ENCODE results near the gene APOBEC3H.

The APOBEC3H gene

GRCh38 chr22:39148727-39149535 is 51.9 kb downstream of the APOBEC3H start:
- intact Hi-C loops (cut with DNase I; ENCODE audit: low total_unique reads), result no loop called here
- Histone ChIP-seq H3K4me3 (peak overlapping the region in 1 of 2 donors; percentile 76), H3K4me1 (peaks cover 0 to 79% (median 67%) of the 10 kb centered on the region in 4 donors), H3K36me3 (peaks cover 0 to 29% (median 13%) of the 10 kb centered on the region in 3 donors), H3K27me3 (no peaks in the 10 kb centered on the region), H3K27ac (peak overlapping the region; percentile 93 to 99), H3K9me3 (no peaks in the 10 kb centered on the region)
- no peak for TF ChIP-seq CTCF (IDR thresholded peaks at IDR 0.05)
- peak; percentile 75 to 93 for DNase-seq

- H3K27ac ChIP-seq, result peak overlapping the region; percentile 93 to 99
- H3K4me1 ChIP-seq, result peaks cover 0 to 68% (median 56%) of the 10 kb centered on the region in 4 donors
- no peak for TF ChIP-seq CTCF (IDR thresholded peaks at IDR 0.05)
- peaks cover 0 to 29% (median 13%) of the 10 kb centered on the region in 3 donors for H3K36me3 ChIP-seq
- H3K4me3 ChIP-seq, result peak overlapping the region; percentile 76 to 89
- H3K27me3 ChIP-seq, result no peaks in the 10 kb centered on the region
- no peaks in the 10 kb centered on the region for H3K9me3 ChIP-seq
- peak in 1 of 2 donors; percentile 27 for DNase-seq
- intact Hi-C loops (cut with DNase I; ENCODE audit: low total_unique reads), result loop anchor here (5.0 kb wide), 1 partner anchor 372 kb away; the partner anchor contains the start of gene ATF4
Measured at GRCh38 chr22:39149915-39150847, 53.1 kb downstream of the APOBEC3H start.

- intact Hi-C loops (cut with DNase I; ENCODE audit: low total_unique reads), result loop anchor here (5.0 kb wide), 1 partner anchor 371 kb away; the partner anchor contains the start of gene ATF4
- TF ChIP-seq CTCF (IDR thresholded peaks at IDR 0.05), result no peak
- Histone ChIP-seq H3K36me3 (peaks cover 0 to 29% (median 13%) of the 10 kb centered on the region in 3 donors), H3K9me3 (no peaks in the 10 kb centered on the region), H3K27me3 (no peaks in the 10 kb centered on the region), H3K4me3 (peak overlapping the region; percentile 76 to 89), H3K27ac (peak overlapping the region; percentile 93 to 99), H3K4me1 (peaks cover 0 to 66% (median 55%) of the 10 kb centered on the region in 4 donors)
- peak in 1 of 2 donors; percentile 19 for DNase-seq
Measured at GRCh38 chr22:39150848-39151215, 53.8 kb downstream of the APOBEC3H start.

GRCh38 chr22:39151329-39151975 is 54.4 kb downstream of the APOBEC3H start:
- Histone ChIP-seq H3K4me3 (peak overlapping the region; percentile 76 to 89), H3K4me1 (peaks cover 0 to 60% (median 49%) of the 10 kb centered on the region in 4 donors), H3K9me3 (no peaks in the 10 kb centered on the region), H3K27ac (peak overlapping the region; percentile 93 to 99), H3K27me3 (no peaks in the 10 kb centered on the region), H3K36me3 (peaks cover 0 to 29% (median 13%) of the 10 kb centered on the region in 3 donors)
- DNase-seq, result peak in 1 of 2 donors; percentile 29
- intact Hi-C loops (cut with DNase I; ENCODE audit: low total_unique reads), result loop anchor here (5.0 kb wide), 1 partner anchor 371 kb away; the partner anchor contains the start of gene ATF4
- TF ChIP-seq CTCF (IDR thresholded peaks at IDR 0.05), result no peak

GRCh38 chr22:39152024-39152510 is 55.0 kb downstream of the APOBEC3H start:
- peak in 1 of 2 donors; percentile 25 for DNase-seq
- no peaks in the 10 kb centered on the region for H3K27me3 ChIP-seq
- no peaks in the 10 kb centered on the region for H3K9me3 ChIP-seq
- H3K36me3 ChIP-seq, result peaks cover 0 to 29% (median 13%) of the 10 kb centered on the region in 3 donors
- peak overlapping the region; percentile 76 to 89 for H3K4me3 ChIP-seq
- H3K4me1 ChIP-seq, result peaks cover 0 to 54% (median 45%) of the 10 kb centered on the region in 4 donors
- TF ChIP-seq CTCF (IDR thresholded peaks at IDR 0.05), result no peak
- peak overlapping the region; percentile 93 to 99 for H3K27ac ChIP-seq
- intact Hi-C loops (cut with DNase I; ENCODE audit: low total_unique reads), result loop anchor here (5.0 kb wide), 1 partner anchor 370 kb away; the partner anchor contains the start of gene ATF4

Measured in tibial artery (tissue), 4 donors.